Germinal center (tissue), 1 donor: ENCODE measurements around the gene LZTS2.
A peak's percentile ranks its signal among the peaks of the same experiment; 100 is the strongest.

ENCODE experiments used
- DNase-seq: peaks from one replicate; pipeline ENCODE4 v3.0.0; 2012; ENCODE audit warnings: mixed read lengths, low spot score

LZTS2 gene

GRCh38 chr10:101014230-101014884 lies 14.7 kb downstream of the LZTS2 start:
- DNase-seq, result peak; percentile 82

- DNase-seq, result no peak
Observed at GRCh38 chr10:101014966-101015581, 15.5 kb downstream of the LZTS2 start.

- no peak for DNase-seq
Observed at GRCh38 chr10:101015582-101015973, 16.0 kb downstream of the LZTS2 start.

GRCh38 chr10:101016814-101017213 lies 17.2 kb downstream of the LZTS2 start:
- DNase-seq, result no peak

GRCh38 chr10:101018118-101018599 lies 18.6 kb downstream of the LZTS2 start:
- peak; percentile 29 for DNase-seq

- peak; percentile 68 for DNase-seq
Observed at GRCh38 chr10:101018600-101019439, 19.2 kb downstream of the LZTS2 start.

GRCh38 chr10:101019440-101019703 lies 19.8 kb downstream of the LZTS2 start:
- DNase-seq, result no peak

GRCh38 chr10:101020427-101021075 lies 20.9 kb downstream of the LZTS2 start:
- no peak for DNase-seq

- DNase-seq, result no peak
Observed at GRCh38 chr10:101021239-101021638, 21.6 kb downstream of the LZTS2 start.

- no peak for DNase-seq
Observed at GRCh38 chr10:101021692-101022251, 22.2 kb downstream of the LZTS2 start.

- no peak for DNase-seq
Observed at GRCh38 chr10:101022967-101023705, 23.5 kb downstream of the LZTS2 start.

GRCh38 chr10:101027106-101027720 lies 27.6 kb downstream of the LZTS2 start:
- DNase-seq, result no peak

GRCh38 chr10:101028446-101029337 lies 29.1 kb downstream of the LZTS2 start:
- no peak for DNase-seq

GRCh38 chr10:101029520-101030295 lies 30.1 kb downstream of the LZTS2 start:
- no peak for DNase-seq

- no peak for DNase-seq
Observed at GRCh38 chr10:101030496-101031127, 31.0 kb downstream of the LZTS2 start.

- DNase-seq, result peak; percentile 98
Observed at GRCh38 chr10:101031128-101031795, 31.7 kb downstream of the LZTS2 start, which contains the start of the genes PDZD7 and SFXN3. Gene PDZD7 (minus strand): TSS chr10:101031129. CDS start chr10:101030219, 910 bp downstream. Gene SFXN3 (plus strand): TSS chr10:101031234. CDS start chr10:101034695, 3,461 bp downstream.

- DNase-seq, result peak; percentile 56
Observed at GRCh38 chr10:101031796-101032636, 32.4 kb downstream of the LZTS2 start.
